Fibroblast of peridontal ligament (primary cell): ENCODE data around the gene HTT.

Experiments used
- DNase-seq: peaks from one replicate; pipeline ENCODE4 v3.0.0-alpha.2; 2010; ENCODE audit errors: extremely low read depth

HTT gene

GRCh38 chr4:3174371-3175338, 100.2 kb downstream of the HTT start:
- no peak for DNase-seq

GRCh38 chr4:3176367-3177229, 102.1 kb downstream of the HTT start:
- DNase-seq: no peak

GRCh38 chr4:3177426-3177825, 102.9 kb downstream of the HTT start:
- no peak for DNase-seq

- DNase-seq: no peak
Observed at GRCh38 chr4:3177905-3178304, 103.4 kb downstream of the HTT start.

- no peak for DNase-seq
Observed at GRCh38 chr4:3178351-3178750, 103.9 kb downstream of the HTT start.

GRCh38 chr4:3179126-3179706, 104.7 kb downstream of the HTT start:
- DNase-seq: no peak

GRCh38 chr4:3183008-3183407, 108.5 kb downstream of the HTT start:
- DNase-seq: no peak

GRCh38 chr4:3184725-3185124, 110.2 kb downstream of the HTT start:
- no peak for DNase-seq

- no peak for DNase-seq
Observed at GRCh38 chr4:3186609-3187008, 112.1 kb downstream of the HTT start.

- DNase-seq: no peak
Observed at GRCh38 chr4:3188118-3188517, 113.6 kb downstream of the HTT start.

GRCh38 chr4:3189459-3189858, 115.0 kb downstream of the HTT start:
- no peak for DNase-seq

GRCh38 chr4:3190549-3190948, 116.1 kb downstream of the HTT start:
- no peak for DNase-seq

GRCh38 chr4:3192188-3192587, 117.7 kb downstream of the HTT start:
- DNase-seq: no peak

GRCh38 chr4:3192827-3193226, 118.3 kb downstream of the HTT start:
- no peak for DNase-seq

GRCh38 chr4:3193531-3194203, 119.2 kb downstream of the HTT start:
- peak; percentile 50 for DNase-seq

- no peak for DNase-seq
Observed at GRCh38 chr4:3196670-3197359, 122.3 kb downstream of the HTT start.

GRCh38 chr4:3197366-3198105, 123.1 kb downstream of the HTT start:
- no peak for DNase-seq

- no peak for DNase-seq
Observed at GRCh38 chr4:3198906-3199305, 124.4 kb downstream of the HTT start.

GRCh38 chr4:3199653-3200422, 125.4 kb downstream of the HTT start:
- peak; percentile 89 for DNase-seq
